Measurements from ENCODE around the gene HIRA. TPM values are rescaled to one million over a fixed set of nuclear protein-coding genes. Genes with fewer than 3 reads are reported as not detected.

HIRA gene
- total and polyA plus RNA-seq, 9 of the 15 experiments (the other 6 are each of a cell fraction or from before 2014, with no cell fraction given) = 0.96 to 132 (median 58.4) TPM

GRCh38 chr22:19292458-19293230 is 138.9 kb downstream of the HIRA start (continued):
- 0 out of 6 replicates have a peak, but pooled peaks of 1 of the 3 experiments have one; percentile 12 for TF ChIP-seq ZBTB11 (CRISPR knock-in tag; IDR thresholded peaks at IDR 0.05)
- peak; percentile 2 for TF ChIP-seq SETDB1 (IDR thresholded peaks at IDR 0.05; ENCODE audit: low read length)
- no peak for TF ChIP-seq SIN3B (IDR thresholded peaks at IDR 0.05; ENCODE audit: low read depth)
- TF ChIP-seq ZBTB40 (IDR thresholded peaks at IDR 0.05) = no peak
- peak; percentile 20; the same call in 1 of the 2 replicates for TF ChIP-seq ZBTB40 (CRISPR knock-in tag; IDR thresholded peaks at IDR 0.05)
- no peak for TF ChIP-seq STAT6 (CRISPR knock-in tag; IDR thresholded peaks at IDR 0.05)
- no peak for TF ChIP-seq MEF2D (tag; conservative IDR thresholded peaks at IDR 0.05; ENCODE audit: low read depth)
- no peak for TF ChIP-seq ARNT (IDR thresholded peaks at IDR 0.05)
- TF ChIP-seq THRAP3 (IDR thresholded peaks at IDR 0.05; ENCODE audit: borderline replicate concordance) = peak; percentile 6; the same call in 1 of the 2 replicates
- no peak for TF ChIP-seq CAMTA2 (CRISPR knock-in tag; conservative IDR thresholded peaks at IDR 0.05)
- no peak for TF ChIP-seq ZFPM2 (CRISPR knock-in tag; IDR thresholded peaks at IDR 0.05)
